Measurements from ENCODE around the gene NFIB.

The NFIB gene

GRCh38 chr9:14146201-14146874 lies 167.6 kb downstream of the NFIB start:
- TF ChIP-seq CTCF (IDR thresholded peaks at IDR 0.05; ENCODE audit: low read depth, low read length, missing control alignments) = no peak
- no peak overlapping the region for H3K4me3 ChIP-seq (replicated peaks; ENCODE audit: low read depth, low read length)
- DNase-seq (ENCODE audit: extremely low read depth, low read depth) = no peak

DNA sequence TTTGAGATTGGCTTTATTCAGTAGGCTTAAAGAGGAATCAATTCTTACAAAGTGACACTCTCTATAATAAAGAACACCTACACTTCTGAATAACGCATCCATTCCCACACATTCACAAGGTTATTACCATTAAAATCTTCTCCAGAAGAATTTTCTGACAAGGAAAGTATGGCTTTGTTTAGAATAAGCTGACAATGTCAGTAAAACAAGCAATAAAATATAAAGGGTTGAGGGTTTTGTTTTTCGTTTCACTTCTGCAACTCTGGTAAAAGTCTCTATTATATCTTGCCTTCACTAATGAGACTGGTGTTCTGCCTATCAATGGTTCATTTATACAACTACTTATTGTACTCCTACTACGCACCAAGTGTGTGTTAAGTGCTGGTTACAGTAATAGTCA lies 169.7 kb downstream of the NFIB start:
- TF ChIP-seq CTCF (IDR thresholded peaks at IDR 0.05; ENCODE audit: low read depth, low read length, missing control alignments) = no peak
- H3K4me3 ChIP-seq (replicated peaks; ENCODE audit: low read depth, low read length) = no peak overlapping the region
- no peak for DNase-seq (ENCODE audit: extremely low read depth, low read depth)

DNA sequence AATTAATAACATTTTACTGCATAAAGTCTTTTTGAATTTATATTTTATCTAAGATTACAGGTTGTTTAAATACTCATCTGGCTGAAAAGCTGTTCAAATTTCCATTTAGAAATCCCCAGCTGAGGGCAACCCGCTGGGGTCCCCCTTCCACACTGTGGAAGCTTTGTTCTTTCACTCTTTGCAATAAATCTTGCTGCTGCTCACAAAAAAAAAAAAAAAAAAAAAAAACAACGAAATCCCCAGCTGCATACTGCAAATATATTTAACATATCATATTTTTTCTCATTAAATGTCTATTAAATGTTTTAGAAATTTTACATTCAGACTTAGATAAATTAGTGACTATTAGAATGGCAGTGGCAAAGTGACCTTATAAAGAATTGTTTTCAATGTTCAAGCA lies 172.2 kb downstream of the NFIB start:
- H3K4me3 ChIP-seq (replicated peaks; ENCODE audit: low read depth, low read length) = no peak overlapping the region
- no peak for TF ChIP-seq CTCF (IDR thresholded peaks at IDR 0.05; ENCODE audit: low read depth, low read length, missing control alignments)
- DNase-seq (ENCODE audit: extremely low read depth, low read depth) = no peak

- DNase-seq (ENCODE audit: extremely low read depth, low read depth) = no peak
- H3K4me3 ChIP-seq (replicated peaks; ENCODE audit: low read depth, low read length) = no peak overlapping the region
- TF ChIP-seq CTCF (IDR thresholded peaks at IDR 0.05; ENCODE audit: low read depth, low read length, missing control alignments) = no peak
Observed at GRCh38 chr9:14140096-14140697, 173.7 kb downstream of the NFIB start.

DNA sequence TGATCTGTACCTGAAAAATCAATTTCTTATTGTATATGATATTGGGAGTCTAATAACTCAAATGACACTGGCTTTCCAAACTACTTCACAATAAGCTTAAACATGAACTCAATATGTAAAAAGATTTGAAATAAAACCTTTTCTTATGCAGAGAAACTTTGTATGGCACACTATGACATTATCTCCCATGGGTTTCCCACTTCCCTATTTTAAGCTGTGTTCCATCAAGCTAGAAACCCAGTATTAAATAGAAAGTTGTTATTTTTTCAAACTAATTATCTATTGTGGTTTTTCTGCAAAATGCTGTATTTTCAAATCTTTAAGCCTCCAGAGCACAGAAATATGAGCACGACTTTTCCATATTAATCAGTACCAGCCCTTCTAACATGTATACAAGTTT lies 174.7 kb downstream of the NFIB start:
- no peak for TF ChIP-seq CTCF (IDR thresholded peaks at IDR 0.05; ENCODE audit: low read depth, low read length, missing control alignments)
- DNase-seq (ENCODE audit: extremely low read depth, low read depth) = no peak

DNA sequence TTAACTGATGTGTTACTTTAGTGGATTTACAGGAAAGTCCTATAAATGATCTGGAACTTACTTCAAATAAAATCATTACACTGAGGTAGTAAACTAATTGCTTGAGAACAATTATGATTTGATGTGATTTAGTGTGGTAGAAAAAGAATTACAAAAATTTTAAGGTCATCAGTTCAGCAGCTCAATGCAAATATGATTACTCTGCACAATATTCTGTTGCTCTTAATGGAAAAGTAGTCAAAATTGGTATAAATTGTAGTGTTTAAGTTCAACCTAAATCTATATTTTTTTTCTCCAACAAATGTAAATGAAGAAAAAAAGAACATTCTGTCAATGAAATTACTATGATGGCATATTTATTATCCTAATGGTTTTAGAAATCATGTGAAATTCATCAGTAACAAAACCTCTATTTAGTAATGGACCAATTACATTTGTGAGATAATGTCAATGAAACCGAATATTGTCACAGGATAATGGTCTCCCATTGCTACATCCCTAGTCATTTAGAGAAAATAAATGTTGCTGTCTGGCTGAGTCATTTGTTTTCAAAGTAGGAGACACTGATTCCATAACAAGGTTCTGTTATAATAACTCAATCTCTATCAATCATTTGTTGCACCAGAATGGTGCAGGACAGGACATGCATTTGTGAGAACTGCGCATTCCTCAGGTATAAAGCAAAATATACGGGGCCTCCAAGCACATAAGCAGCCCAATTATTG lies 177.1 kb downstream of the NFIB start:
- TF ChIP-seq CTCF (IDR thresholded peaks at IDR 0.05; ENCODE audit: low read depth, low read length, missing control alignments) = no peak
- no peak overlapping the region for H3K4me3 ChIP-seq (replicated peaks; ENCODE audit: low read depth, low read length)
- DNase-seq (ENCODE audit: extremely low read depth, low read depth) = no peak

More for the DNA sequence above, 174.7 kb downstream of the NFIB start:
- no peak overlapping the region for H3K4me3 ChIP-seq (replicated peaks; ENCODE audit: low read depth, low read length)
